Transverse colon (tissue), 4 donors: ENCODE data around the gene PRPF40A. TPM values are rescaled to one million over a fixed set of nuclear protein-coding genes. Genes with fewer than 3 reads are reported as not detected.
"Not testable (repeated sequence)": the region's sequence is repeated elsewhere in the genome, so short reads cannot be mapped to it uniquely, and the experiment has no call there.

Source experiments
- DNase-seq: peaks from one replicate; pipeline ENCODE4 v3.0.0-alpha.2; 2019
- H3K27ac ChIP-seq, 4 donors: fragments of 200-600 bp; sonication (generic); 2 replicates each; pipeline ENCODE4 v1.5.1; 2016 to 2018; ENCODE audit warnings: inconsistent platforms in 4 of 4
- H3K27me3 ChIP-seq: fragments of 200-600 bp; sonication (generic); 2 replicates; pipeline ENCODE4 v1.5.1; 2017; ENCODE audit warnings: inconsistent platforms
- H3K36me3 ChIP-seq, 4 donors: fragments of 200-600 bp; sonication (generic); 2 replicates each; pipeline ENCODE4 v1.5.1; 2017 to 2019; ENCODE audit warnings: inconsistent platforms in 4 of 4
- H3K4me1 ChIP-seq, 4 donors: fragments of 200-600 bp; sonication (generic); 2 replicates each; pipeline ENCODE4 v1.5.1; 2017 to 2020; ENCODE audit warnings: inconsistent platforms in 4 of 4
- H3K4me3 ChIP-seq, 4 donors: fragments of 200-600 bp; sonication (generic); 1 replicate in 1 of 4; 2 replicates in 3 of 4; pipeline versions ENCODE4 v1.5.1 to v1.6.1; 2017 to 2019; ENCODE audit warnings: inconsistent platforms in 4 of 4
- H3K9me3 ChIP-seq, 2 donors: fragments of 200-600 bp; sonication (generic); 2 replicates each; pipeline ENCODE4 v1.5.1; 2017 to 2019; ENCODE audit warnings: inconsistent platforms in 2 of 2
- EP300 ChIP-seq: sonication (generic); formaldehyde crosslinking; IDR thresholded peaks from one replicate; pipeline ENCODE4 v1.6.1; 2017; ENCODE audit warnings: antibody characterized with exemption, low read depth
- POLR2A ChIP-seq: fragments of 450-650 bp; IDR thresholded peaks from one replicate; pipeline ENCODE4 v1.6.1; 2016; ENCODE audit warnings: antibody characterized with exemption, mild to moderate bottlenecking, moderate library complexity
- POLR2AphosphoS5 ChIP-seq, 3 donors: sonication (generic); formaldehyde crosslinking; IDR thresholded peaks; one replicate each; pipeline ENCODE4 v1.6.1; 2016; ENCODE audit warnings: antibody characterized with exemption in 3 of 3
- WGBS, 2 donors: methylation state at CpG; one replicate each; pipeline ENCODE4 v1.1.5; 2018; ENCODE audit warnings: low coverage in 1 of 2; 5-methylcytosine and 5-hydroxymethylcytosine counted together
- in situ Hi-C, 4 donors: fragments of 200-750 bp; cut with MboI; loops; one replicate each; pipeline versions ENCODE4 v1.15.0 to v1.15.1; 2017; ENCODE audit warnings: low sequenced_read_pairs in 3 of 4, low pct_ligation_motif_present in 1 of 4, low pct_unique_long_range_greater_than_20kb in 1 of 4
- intact Hi-C: fragments of 100-400 bp; cut with DNase I; formaldehyde crosslinking; loops from one replicate; pipeline ENCODE4 v1.15.1; 2023; ENCODE audit warnings: low total_unique reads
- total RNA-seq, 4 donors: library from RNA; depleted of rRNA; stranded (reverse); fragments of >200 nt; gene quantifications; one replicate each; pipeline ENCODE4 v1.1.0, GENCODE V29; 2016
- TF ChIP-seq, protein P1 (sequence below), 5 experiments: fragments of 200-600 bp in 3 of 5; fragments of 450-650 bp in 2 of 5; sonication (generic) in 3 of 5; IDR thresholded peaks; 1 replicate in 2 of 5; 2 replicates in 3 of 5; pipeline ENCODE4 v1.5.1; 2016 to 2017; ENCODE audit warnings: antibody characterized with exemption in 5 of 5, inconsistent platforms in 3 of 5, mild to moderate bottlenecking in 2 of 5, moderate library complexity in 1 of 5

Gene PRPF40A
- total RNA-seq, 4 donors from 2014 or later: 21.7 to 124 (median 104) TPM

DNA sequence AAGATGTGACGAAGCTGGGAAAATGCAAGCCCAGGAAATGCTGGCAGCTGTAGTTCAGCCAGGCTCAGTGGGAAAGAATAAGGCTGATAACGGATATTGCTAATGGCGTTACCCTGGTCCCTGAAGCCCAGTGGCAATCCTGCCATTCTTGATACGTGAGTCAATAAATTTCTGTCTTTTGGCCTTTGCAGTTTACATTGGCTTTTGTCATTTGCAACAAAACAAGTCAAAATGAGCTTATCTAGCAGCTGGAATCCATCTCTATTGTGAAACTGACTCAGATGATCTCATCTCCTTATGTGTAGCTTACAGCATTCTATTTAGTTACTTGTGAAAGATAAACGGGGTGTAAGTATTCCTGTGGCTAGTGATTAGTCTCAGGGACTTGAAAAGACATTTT is 44.9 kb upstream of the PRPF40A start:
- H3K27ac ChIP-seq: no peak overlapping the region
- no peaks in the 10 kb centered on the region for H3K9me3 ChIP-seq
- no peaks in the 10 kb centered on the region for H3K4me1 ChIP-seq
- in situ Hi-C loops (loop anchor here in 1 of 4 donors (25.0 kb wide), 1 partner anchor 750 kb away; no protein-coding TSS in a partner anchor), intact Hi-C loops (no loop called here)
- WGBS, 2 donors: 76 to 89% methylated on average over 5 of the region's 5 CpGs
- H3K4me3 ChIP-seq: no peak overlapping the region
- H3K27me3 ChIP-seq: no peaks in the 10 kb centered on the region
- TF ChIP-seq, protein P1, sequence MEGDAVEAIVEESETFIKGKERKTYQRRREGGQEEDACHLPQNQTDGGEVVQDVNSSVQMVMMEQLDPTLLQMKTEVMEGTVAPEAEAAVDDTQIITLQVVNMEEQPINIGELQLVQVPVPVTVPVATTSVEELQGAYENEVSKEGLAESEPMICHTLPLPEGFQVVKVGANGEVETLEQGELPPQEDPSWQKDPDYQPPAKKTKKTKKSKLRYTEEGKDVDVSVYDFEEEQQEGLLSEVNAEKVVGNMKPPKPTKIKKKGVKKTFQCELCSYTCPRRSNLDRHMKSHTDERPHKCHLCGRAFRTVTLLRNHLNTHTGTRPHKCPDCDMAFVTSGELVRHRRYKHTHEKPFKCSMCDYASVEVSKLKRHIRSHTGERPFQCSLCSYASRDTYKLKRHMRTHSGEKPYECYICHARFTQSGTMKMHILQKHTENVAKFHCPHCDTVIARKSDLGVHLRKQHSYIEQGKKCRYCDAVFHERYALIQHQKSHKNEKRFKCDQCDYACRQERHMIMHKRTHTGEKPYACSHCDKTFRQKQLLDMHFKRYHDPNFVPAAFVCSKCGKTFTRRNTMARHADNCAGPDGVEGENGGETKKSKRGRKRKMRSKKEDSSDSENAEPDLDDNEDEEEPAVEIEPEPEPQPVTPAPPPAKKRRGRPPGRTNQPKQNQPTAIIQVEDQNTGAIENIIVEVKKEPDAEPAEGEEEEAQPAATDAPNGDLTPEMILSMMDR (IDR thresholded peaks at IDR 0.05): no peak
- TF ChIP-seq POLR2AphosphoS5 (IDR thresholded peaks at IDR 0.05): peak in 2 of 3 donors; percentile 58 to 64
- TF ChIP-seq EP300: no peak
- peaks cover 0 to 13% (median 2%) of the 10 kb centered on the region in 4 donors for H3K36me3 ChIP-seq
- DNase-seq: no peak

- Histone ChIP-seq H3K36me3 (peaks cover 0 to 18% (median 2%) of the 10 kb centered on the region in 4 donors), H3K27me3 (no peaks in the 10 kb centered on the region), H3K4me1 (no peaks in the 10 kb centered on the region), H3K27ac (no peak overlapping the region), H3K9me3 (no peaks in the 10 kb centered on the region), H3K4me3 (no peak overlapping the region)
- 93 to 100% methylated on average over 1 to 4 of the region's 4 CpGs for WGBS, 2 donors
- DNase-seq: no peak
- intact Hi-C loops (no loop called here), in situ Hi-C loops (loop anchor here in 1 of 4 donors (25.0 kb wide), 1 partner anchor 751 kb away; no protein-coding TSS in a partner anchor)
- TF ChIP-seq POLR2A: no peak
- TF ChIP-seq, protein P1 (IDR thresholded peaks at IDR 0.05): no peak
- TF ChIP-seq POLR2AphosphoS5 (IDR thresholded peaks at IDR 0.05): no peak
- TF ChIP-seq EP300: no peak
These were observed 44.0 kb upstream of the PRPF40A start for GRCh38 chr2:152761214-152761613.

DNA sequence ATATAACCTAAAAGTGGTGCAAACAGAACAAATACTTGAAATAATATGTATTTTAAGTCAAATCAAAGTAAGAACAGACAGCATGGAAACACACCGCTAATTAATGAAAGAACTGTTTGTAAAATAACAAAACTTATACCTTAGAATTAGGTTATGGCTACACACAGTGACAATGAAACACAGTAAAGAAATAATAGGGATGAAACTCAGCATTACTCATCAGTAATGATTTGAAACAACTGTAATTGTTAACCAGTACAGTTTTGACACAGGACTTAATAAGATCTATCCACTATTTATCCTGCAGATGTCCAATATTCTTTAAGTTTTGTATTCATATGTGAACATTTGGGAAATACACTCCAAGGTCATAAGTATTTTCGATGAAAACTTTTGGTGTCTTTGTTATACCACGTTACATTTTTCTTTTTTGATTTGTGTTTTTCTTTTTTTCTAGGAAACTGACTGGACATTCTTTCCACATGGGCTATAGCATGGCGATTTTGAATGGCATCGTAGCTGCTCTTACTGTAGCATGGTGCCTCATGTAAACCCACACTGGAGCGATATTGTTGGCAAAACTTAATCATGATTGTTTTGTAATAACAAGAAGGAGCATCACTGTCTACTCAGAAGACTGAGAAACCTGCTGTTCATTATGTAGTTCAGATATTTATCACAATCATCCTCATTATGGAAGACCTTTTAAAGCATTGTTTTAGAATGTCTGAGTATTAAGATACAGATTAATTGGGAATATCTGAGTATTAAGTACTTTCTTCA is 42.2 kb upstream of the PRPF40A start:
- no peak overlapping the region for H3K27ac ChIP-seq
- no peak for DNase-seq
- H3K4me1 ChIP-seq: no peaks in the 10 kb centered on the region
- no peak for TF ChIP-seq POLR2AphosphoS5 (IDR thresholded peaks at IDR 0.05)
- TF ChIP-seq, protein P1 (IDR thresholded peaks at IDR 0.05): no peak
- TF ChIP-seq POLR2A: no peak
- TF ChIP-seq EP300: no peak
- H3K4me3 ChIP-seq: no peak overlapping the region
- in situ Hi-C loops (loop anchor here in 1 of 4 donors (25.0 kb wide), 1 partner anchor 753 kb away; no protein-coding TSS in a partner anchor), intact Hi-C loops (no loop called here)
- 91 to 94% methylated on average over 6 of the region's 6 CpGs for WGBS, 2 donors
- H3K9me3 ChIP-seq: no peaks in the 10 kb centered on the region
- peaks cover 0 to 18% (median 2%) of the 10 kb centered on the region in 4 donors for H3K36me3 ChIP-seq
- H3K27me3 ChIP-seq: no peaks in the 10 kb centered on the region

- H3K4me3 ChIP-seq: no peak overlapping the region
- no peak for DNase-seq
- 87 to 98% methylated on average over 8 to 13 of the region's 13 CpGs for WGBS, 2 donors
- no peaks in the 10 kb centered on the region for H3K27me3 ChIP-seq
- no peak overlapping the region for H3K27ac ChIP-seq
- intact Hi-C loops (no loop called here), in situ Hi-C loops (loop anchor here in 1 of 4 donors (25.0 kb wide), 1 partner anchor 757 kb away; no protein-coding TSS in a partner anchor)
- TF ChIP-seq, protein P1 (IDR thresholded peaks at IDR 0.05): peak in 4 of 5 experiments; percentile 10 to 29 (median 22)
- TF ChIP-seq POLR2A: no peak
- H3K36me3 ChIP-seq: peaks cover 0 to 19% (median 2%) of the 10 kb centered on the region in 4 donors
- no peaks in the 10 kb centered on the region for H3K9me3 ChIP-seq
- no peaks in the 10 kb centered on the region for H3K4me1 ChIP-seq
These were observed 37.8 kb upstream of the PRPF40A start for GRCh38 chr2:152755029-152755428.

GRCh38 chr2:152747751-152748150 is 30.5 kb upstream of the PRPF40A start:
- H3K27me3 ChIP-seq, H3K4me3 ChIP-seq, H3K36me3 ChIP-seq, H3K9me3 ChIP-seq, DNase-seq, H3K4me1 ChIP-seq, intact Hi-C loops, H3K27ac ChIP-seq: not testable (repeated sequence)
- WGBS, 2 donors: 89 to 97% methylated on average over 4 of the region's 4 CpGs
- in situ Hi-C loops: loop anchor here in 1 of 4 donors (25.0 kb wide), 1 partner anchor 765 kb away; no protein-coding TSS in a partner anchor
